ENCODE data around the gene CTSE. TPM values are rescaled to one million over a fixed set of nuclear protein-coding genes. Genes with fewer than 3 reads are reported as not detected.

CTSE gene
- total and polyA plus RNA-seq, 2 experiments from 2014 or later = not detected

GRCh38 chr1:205986861-205987260, 36.8 kb downstream of the CTSE start:
- H3K27ac Mint-ChIP-seq = no peak overlapping the region
- no peak for DNase-seq (ENCODE audit: low spot score)
- no peak overlapping the region for H3K4me2 ChIP-seq
- H2AFZ ChIP-seq = no peak overlapping the region
- no peaks in the 10 kb centered on the region; the same call in 1 of the 2 replicates for H3K9me2 ChIP-seq (ENCODE audit: insufficient read depth)
- peaks cover 9% of the 10 kb centered on the region for H3K27me3 Mint-ChIP-seq (ENCODE audit: insufficient read depth, low read depth, poor library complexity)
- H3K4me3 Mint-ChIP-seq = no peak overlapping the region
- no peak for ATAC-seq
- H3K27ac ChIP-seq (ENCODE audit: low read depth) = no peak overlapping the region
- H4K20me1 ChIP-seq (replicated peaks; ENCODE audit: insufficient read depth) = no peaks in the 10 kb centered on the region; the same call in 1 of the 2 replicates
- H3K27me3 ChIP-seq (ENCODE audit: insufficient read depth) = no peaks in the 10 kb centered on the region
- H3K4me1 Mint-ChIP-seq = no peaks in the 10 kb centered on the region
- no peaks in the 10 kb centered on the region for H3F3A ChIP-seq (replicated peaks; ENCODE audit: low read depth)
- H3K79me2 ChIP-seq (replicated peaks; ENCODE audit: insufficient read depth) = no peaks in the 10 kb centered on the region
- no peaks in the 10 kb centered on the region for H3K36me3 ChIP-seq (ENCODE audit: insufficient read depth)
- no peaks in the 10 kb centered on the region for H3K36me3 Mint-ChIP-seq (ENCODE audit: low read depth)
- peaks cover 3% of the 10 kb centered on the region; the same call in 2 of the 3 replicates for H3K9me3 Mint-ChIP-seq
- TF ChIP-seq EZH2phosphoT487 (IDR thresholded peaks at IDR 0.05; ENCODE audit: unreplicated experiment) = no peak
- TF ChIP-seq POLR2AphosphoS5 (IDR thresholded peaks at IDR 0.05; ENCODE audit: low read depth) = no peak
- TF ChIP-seq ZNF331 (CRISPR knock-in tag; IDR thresholded peaks at IDR 0.05; ENCODE audit: low read depth) = no peak
- no peak for TF ChIP-seq STAT1 (IDR thresholded peaks at IDR 0.05; ENCODE audit: unreplicated experiment)
- no peak for TF ChIP-seq CREB1 (CRISPR knock-in tag; IDR thresholded peaks at IDR 0.05; ENCODE audit: low read depth)
- no peak for TF ChIP-seq EZH2 (IDR thresholded peaks at IDR 0.05; ENCODE audit: low read depth, unreplicated experiment)
- TF ChIP-seq CTCF (conservative IDR thresholded peaks at IDR 0.05; ENCODE audit: low read depth in 2 of 2) = no peak
- TF ChIP-seq REST (IDR thresholded peaks at IDR 0.05; ENCODE audit: unreplicated experiment) = no peak
- TF ChIP-seq JUNB (IDR thresholded peaks at IDR 0.05; ENCODE audit: unreplicated experiment) = no peak
- TF ChIP-seq, protein P1, sequence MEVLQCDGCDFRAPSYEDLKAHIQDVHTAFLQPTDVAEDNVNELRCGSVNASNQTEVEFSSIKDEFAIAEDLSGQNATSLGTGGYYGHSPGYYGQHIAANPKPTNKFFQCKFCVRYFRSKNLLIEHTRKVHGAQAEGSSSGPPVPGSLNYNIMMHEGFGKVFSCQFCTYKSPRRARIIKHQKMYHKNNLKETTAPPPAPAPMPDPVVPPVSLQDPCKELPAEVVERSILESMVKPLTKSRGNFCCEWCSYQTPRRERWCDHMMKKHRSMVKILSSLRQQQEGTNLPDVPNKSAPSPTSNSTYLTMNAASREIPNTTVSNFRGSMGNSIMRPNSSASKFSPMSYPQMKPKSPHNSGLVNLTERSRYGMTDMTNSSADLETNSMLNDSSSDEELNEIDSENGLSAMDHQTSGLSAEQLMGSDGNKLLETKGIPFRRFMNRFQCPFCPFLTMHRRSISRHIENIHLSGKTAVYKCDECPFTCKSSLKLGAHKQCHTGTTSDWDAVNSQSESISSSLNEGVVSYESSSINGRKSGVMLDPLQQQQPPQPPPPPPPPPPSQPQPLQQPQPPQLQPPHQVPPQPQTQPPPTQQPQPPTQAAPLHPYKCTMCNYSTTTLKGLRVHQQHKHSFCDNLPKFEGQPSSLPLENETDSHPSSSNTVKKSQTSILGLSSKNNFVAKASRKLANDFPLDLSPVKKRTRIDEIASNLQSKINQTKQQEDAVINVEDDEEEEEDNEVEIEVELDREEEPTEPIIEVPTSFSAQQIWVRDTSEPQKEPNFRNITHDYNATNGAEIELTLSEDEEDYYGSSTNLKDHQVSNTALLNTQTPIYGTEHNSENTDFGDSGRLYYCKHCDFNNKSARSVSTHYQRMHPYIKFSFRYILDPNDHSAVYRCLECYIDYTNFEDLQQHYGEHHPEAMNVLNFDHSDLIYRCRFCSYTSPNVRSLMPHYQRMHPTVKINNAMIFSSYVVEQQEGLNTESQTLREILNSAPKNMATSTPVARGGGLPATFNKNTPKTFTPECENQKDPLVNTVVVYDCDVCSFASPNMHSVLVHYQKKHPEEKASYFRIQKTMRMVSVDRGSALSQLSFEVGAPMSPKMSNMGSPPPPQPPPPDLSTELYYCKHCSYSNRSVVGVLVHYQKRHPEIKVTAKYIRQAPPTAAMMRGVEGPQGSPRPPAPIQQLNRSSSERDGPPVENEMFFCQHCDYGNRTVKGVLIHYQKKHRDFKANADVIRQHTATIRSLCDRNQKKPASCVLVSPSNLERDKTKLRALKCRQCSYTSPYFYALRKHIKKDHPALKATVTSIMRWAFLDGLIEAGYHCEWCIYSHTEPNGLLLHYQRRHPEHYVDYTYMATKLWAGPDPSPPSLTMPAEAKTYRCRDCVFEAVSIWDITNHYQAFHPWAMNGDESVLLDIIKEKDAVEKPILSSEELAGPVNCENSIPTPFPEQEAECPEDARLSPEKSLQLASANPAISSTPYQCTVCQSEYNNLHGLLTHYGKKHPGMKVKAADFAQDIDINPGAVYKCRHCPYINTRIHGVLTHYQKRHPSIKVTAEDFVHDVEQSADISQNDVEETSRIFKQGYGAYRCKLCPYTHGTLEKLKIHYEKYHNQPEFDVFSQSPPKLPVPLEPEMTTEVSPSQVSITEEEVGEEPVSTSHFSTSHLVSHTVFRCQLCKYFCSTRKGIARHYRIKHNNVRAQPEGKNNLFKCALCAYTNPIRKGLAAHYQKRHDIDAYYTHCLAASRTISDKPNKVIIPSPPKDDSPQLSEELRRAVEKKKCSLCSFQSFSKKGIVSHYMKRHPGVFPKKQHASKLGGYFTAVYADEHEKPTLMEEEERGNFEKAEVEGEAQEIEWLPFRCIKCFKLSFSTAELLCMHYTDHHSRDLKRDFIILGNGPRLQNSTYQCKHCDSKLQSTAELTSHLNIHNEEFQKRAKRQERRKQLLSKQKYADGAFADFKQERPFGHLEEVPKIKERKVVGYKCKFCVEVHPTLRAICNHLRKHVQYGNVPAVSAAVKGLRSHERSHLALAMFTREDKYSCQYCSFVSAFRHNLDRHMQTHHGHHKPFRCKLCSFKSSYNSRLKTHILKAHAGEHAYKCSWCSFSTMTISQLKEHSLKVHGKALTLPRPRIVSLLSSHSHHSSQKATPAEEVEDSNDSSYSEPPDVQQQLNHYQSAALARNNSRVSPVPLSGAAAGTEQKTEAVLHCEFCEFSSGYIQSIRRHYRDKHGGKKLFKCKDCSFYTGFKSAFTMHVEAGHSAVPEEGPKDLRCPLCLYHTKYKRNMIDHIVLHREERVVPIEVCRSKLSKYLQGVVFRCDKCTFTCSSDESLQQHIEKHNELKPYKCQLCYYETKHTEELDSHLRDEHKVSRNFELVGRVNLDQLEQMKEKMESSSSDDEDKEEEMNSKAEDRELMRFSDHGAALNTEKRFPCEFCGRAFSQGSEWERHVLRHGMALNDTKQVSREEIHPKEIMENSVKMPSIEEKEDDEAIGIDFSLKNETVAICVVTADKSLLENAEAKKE (CRISPR knock-in tag; IDR thresholded peaks at IDR 0.05) = no peak
- TF ChIP-seq NANOG (IDR thresholded peaks at IDR 0.05; ENCODE audit: borderline replicate concordance) = no peak
- TF ChIP-seq, protein P2, sequence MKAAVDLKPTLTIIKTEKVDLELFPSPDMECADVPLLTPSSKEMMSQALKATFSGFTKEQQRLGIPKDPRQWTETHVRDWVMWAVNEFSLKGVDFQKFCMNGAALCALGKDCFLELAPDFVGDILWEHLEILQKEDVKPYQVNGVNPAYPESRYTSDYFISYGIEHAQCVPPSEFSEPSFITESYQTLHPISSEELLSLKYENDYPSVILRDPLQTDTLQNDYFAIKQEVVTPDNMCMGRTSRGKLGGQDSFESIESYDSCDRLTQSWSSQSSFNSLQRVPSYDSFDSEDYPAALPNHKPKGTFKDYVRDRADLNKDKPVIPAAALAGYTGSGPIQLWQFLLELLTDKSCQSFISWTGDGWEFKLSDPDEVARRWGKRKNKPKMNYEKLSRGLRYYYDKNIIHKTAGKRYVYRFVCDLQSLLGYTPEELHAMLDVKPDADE (IDR thresholded peaks at IDR 0.05) = no peak
- no peak for TF ChIP-seq ZNF114 (CRISPR knock-in tag; IDR thresholded peaks at IDR 0.05)
- no peaks in the 10 kb centered on the region for H3K4me1 ChIP-seq (ENCODE audit: insufficient read depth)
- no peak overlapping the region for H3K4me3 ChIP-seq
